ENCODE data around the gene TMEM47.

Gene TMEM47

GRCh38 chrX:34585561-34585960 is 71.5 kb downstream of the TMEM47 start:
- no peak for DNase-seq

- DNase-seq, result no peak
Measured at GRCh38 chrX:34584781-34585180, 72.3 kb downstream of the TMEM47 start.

GRCh38 chrX:34580069-34580468 is 77.0 kb downstream of the TMEM47 start:
- no peak for DNase-seq

DNA sequence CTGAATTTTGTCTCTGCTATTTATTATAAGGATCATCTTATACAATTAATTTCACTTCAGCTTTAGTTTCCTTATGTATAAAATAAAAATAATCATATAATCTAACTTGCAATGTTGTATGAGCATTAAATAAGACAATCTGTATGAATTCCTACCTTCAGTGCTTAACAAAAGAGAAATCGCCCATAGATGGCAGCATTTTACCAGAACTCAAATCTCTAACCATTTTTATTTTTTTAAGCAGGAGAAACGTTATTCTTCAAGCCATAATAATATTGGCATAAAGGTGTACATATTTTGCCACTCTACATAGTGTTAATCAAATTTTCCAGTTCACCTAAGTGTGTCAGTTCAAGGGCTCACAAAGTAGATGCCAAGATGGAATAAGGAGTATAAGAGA is 78.8 kb downstream of the TMEM47 start:
- no peak for DNase-seq

All from suppressor macrophage (primary cell).